Inflammatory macrophage treated with lipopolysaccharide for 1 hour (primary cell): ENCODE measurements around the gene CKMT2.

Source experiments
- DNase-seq, 2 donors: peaks; one replicate each; pipeline ENCODE4 v3.0.0-alpha.2; 2020 to 2022

CKMT2 gene

GRCh38 chr5:81313278-81313677 is 80.2 kb downstream of the CKMT2 start:
- no peak for DNase-seq

- DNase-seq = no peak
These were observed 80.6 kb downstream of the CKMT2 start for GRCh38 chr5:81313686-81314085.

GRCh38 chr5:81314581-81314980 is 81.5 kb downstream of the CKMT2 start:
- DNase-seq = peak in 1 of 2 donors; percentile 4

GRCh38 chr5:81315336-81315735 is 82.2 kb downstream of the CKMT2 start:
- peak in 1 of 2 donors; percentile 7 for DNase-seq

- no peak for DNase-seq
These were observed 82.7 kb downstream of the CKMT2 start for GRCh38 chr5:81315830-81316229.
